Choroid plexus epithelial cell (primary cell): ENCODE results near the gene IGDCC3.

ENCODE experiments used
- DNase-seq: peaks from one replicate; pipeline ENCODE4 v3.0.0-alpha.2; 2010; ENCODE audit warnings: low read depth
- H3K4me3 ChIP-seq: 2 replicates; pipeline ENCODE4 v1.5.1; 2011; ENCODE audit warnings: low read depth, mild to moderate bottlenecking, control low read depth, low read length, moderate library complexity
- CTCF ChIP-seq: conservative IDR thresholded peaks from 2 replicates; pipeline ENCODE4 v1.5.1; 2011; ENCODE audit warnings: low read depth, mild to moderate bottlenecking, control low read depth, inconsistent platforms, low read length, moderate library complexity

Gene IGDCC3

GRCh38 chr15:65411465-65412071, 33.8 kb upstream of the IGDCC3 start:
- no peak for TF ChIP-seq CTCF
- H3K4me3 ChIP-seq = no peak overlapping the region
- peak; percentile 57 for DNase-seq

GRCh38 chr15:65410972-65411371, 33.2 kb upstream of the IGDCC3 start:
- DNase-seq = no peak
- no peak for TF ChIP-seq CTCF

DNA sequence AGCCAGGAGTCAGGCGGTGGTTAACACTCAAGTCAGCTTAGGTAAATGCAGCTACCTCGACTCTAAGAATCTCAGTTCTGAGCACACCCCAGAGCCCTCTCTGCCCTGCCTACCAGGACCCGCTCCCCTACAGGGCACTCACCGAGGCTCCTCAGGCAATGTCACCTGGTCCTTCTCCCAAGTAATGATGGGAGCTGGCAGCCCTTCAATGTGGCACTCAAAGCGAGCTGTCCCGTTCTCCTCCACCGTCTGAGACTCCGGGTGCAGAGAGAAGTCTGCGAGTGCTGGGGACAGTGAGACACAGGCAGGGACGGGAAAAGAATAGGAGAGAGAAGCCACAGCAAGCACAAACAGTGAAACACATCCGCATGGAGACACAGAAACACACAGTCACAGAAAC, 32.2 kb upstream of the IGDCC3 start:
- H3K4me3 ChIP-seq = no peak overlapping the region
- DNase-seq = no peak
- no peak for TF ChIP-seq CTCF

More at GRCh38 chr15:65410972-65411371, 33.2 kb upstream of the IGDCC3 start:
- no peak overlapping the region for H3K4me3 ChIP-seq

DNA sequence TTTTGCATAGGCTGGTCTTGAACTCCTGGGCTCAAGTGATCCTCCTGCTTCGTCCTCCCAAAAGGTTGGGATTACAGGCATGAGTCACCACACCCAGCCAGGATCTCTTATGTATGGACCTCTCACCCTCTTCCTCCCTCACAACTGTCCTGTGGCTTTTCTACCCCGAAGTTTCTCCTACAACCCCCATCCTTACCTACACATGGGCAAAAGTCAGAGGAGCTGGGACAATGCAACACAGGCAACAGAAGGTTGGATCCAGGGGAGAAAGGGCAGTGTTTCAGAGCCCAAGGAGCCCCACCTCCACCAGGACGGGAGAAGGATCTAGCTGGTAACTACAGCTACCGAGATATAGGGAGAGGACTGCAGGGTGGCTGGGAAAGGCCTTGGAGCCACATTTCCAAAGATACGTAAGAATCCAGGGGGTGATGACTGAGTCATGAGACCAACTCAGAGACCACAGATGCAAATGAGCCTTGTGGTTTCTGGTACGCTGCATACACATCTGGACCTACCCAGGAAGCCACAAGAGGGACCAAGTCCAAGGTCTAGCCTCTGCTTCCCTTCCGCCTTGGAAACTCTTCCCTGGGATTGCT, 31.3 kb upstream of the IGDCC3 start:
- TF ChIP-seq CTCF = peak; percentile 30
- peak; percentile 96 for DNase-seq

DNA sequence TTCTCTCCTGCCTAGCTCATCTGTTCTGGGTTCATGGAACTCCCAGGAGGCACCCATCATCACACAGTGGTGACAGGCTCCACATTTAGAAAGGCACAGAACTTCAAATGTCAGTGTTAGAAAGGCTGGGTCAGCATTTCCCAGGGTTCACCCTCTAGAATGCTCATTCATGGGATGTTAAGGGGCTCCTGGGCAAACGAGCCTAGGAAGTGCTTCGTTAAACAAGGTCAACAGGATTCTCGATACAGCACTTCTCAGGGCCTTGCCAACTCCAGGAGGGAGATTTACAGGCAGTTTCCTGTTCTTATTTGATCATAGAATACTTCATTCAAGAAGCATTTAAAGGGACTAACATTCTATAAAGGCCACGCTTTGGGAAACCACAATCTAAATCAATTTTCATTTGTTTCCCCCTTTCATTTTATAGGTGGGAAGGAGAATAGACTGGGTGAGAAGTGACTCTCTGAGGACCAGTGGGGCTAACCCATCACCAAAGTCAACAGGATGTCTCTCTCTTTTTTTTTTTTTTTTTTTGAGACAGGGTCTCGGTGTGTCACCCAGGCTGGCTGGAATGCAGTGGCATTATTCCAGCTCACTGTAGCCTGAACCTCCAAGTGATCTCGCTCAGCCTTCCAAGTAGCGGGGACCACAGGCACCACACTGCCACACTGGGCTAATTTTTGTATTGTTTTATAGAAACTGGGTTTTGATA, 30.7 kb upstream of the IGDCC3 start:
- DNase-seq = peak; percentile 60
- TF ChIP-seq CTCF = no peak
- no peak overlapping the region for H3K4me3 ChIP-seq

More for the DNA sequence above, 31.3 kb upstream of the IGDCC3 start:
- no peak overlapping the region for H3K4me3 ChIP-seq

DNA sequence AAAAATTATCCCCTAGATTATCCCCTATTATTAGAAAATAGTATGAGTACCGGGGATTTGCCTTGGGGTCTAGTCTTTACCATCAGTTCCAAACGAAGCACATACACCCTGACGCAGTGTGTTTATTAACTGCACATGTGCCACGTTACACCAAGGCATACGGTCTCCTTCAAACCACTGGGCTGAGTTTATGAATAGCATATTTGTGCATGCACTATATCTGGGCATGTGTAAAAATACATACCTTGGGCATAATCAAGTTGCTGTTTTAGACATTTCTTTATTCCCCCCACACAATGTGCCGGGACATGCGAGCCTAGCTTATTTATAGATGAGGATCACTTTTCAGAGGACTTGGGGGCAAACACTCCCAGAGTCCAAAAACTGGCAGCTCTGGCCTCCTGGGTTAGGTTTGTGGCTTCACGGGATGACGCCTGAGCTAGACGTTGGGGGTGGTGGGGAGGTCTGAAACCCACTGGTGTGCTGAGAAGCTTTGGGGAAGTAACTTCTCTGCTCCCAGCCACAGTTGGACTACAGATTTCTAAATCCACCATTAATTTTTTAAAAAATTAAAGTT, 28.7 kb upstream of the IGDCC3 start:
- DNase-seq = no peak
- no peak overlapping the region for H3K4me3 ChIP-seq
- TF ChIP-seq CTCF = no peak
